HepG2 (cell line): ENCODE measurements around the gene CTIF.

Source experiments
- CTCF ChIP-seq: sonication (generic); formaldehyde crosslinking; IDR thresholded peaks from 2 replicates; pipeline ENCODE4 v1.5.0; 2020; ENCODE audit warnings: mild to moderate bottlenecking, missing genetic modification reagents, moderate library complexity
- EP300 ChIP-seq, 3 experiments: sonication (generic) in 1 of 3; formaldehyde crosslinking in 1 of 3; IDR thresholded peaks; 2 replicates each; pipeline versions ENCODE4 v1.5.1 to v1.6.1; 2011 to 2020; ENCODE audit warnings: low read depth in 2 of 3, low read length in 2 of 3, borderline replicate concordance in 1 of 3, improper control_type of control experiment in 1 of 3, mild to moderate bottlenecking in 1 of 3, missing genetic modification reagents in 1 of 3, moderate library complexity in 1 of 3
- HES4 ChIP-seq: sonication (generic); formaldehyde crosslinking; IDR thresholded peaks from 2 replicates; pipeline ENCODE4 v1.9.0; 2021; ENCODE audit warnings: mild to moderate bottlenecking, missing genetic modification reagents, borderline replicate concordance
- HIVEP1 ChIP-seq: sonication (generic); formaldehyde crosslinking; IDR thresholded peaks from 2 replicates; pipeline ENCODE4 v1.4.0; 2020; ENCODE audit warnings: mild to moderate bottlenecking, missing genetic modification reagents
- ISL2 ChIP-seq: sonication (generic); formaldehyde crosslinking; IDR thresholded peaks from 2 replicates; pipeline ENCODE4 v1.5.0; 2020; ENCODE audit warnings: missing genetic modification reagents
- TBX3 ChIP-seq: fragments of 450-650 bp; IDR thresholded peaks from 2 replicates; pipeline ENCODE4 v1.6.1; 2017; ENCODE audit warnings: antibody characterized with exemption, mild to moderate bottlenecking, inconsistent platforms, borderline replicate concordance
- TEAD2 ChIP-seq: sonication (generic); formaldehyde crosslinking; IDR thresholded peaks from 2 replicates; pipeline ENCODE4 v1.9.0; 2021; ENCODE audit warnings: missing genetic modification reagents
- ZBTB33 ChIP-seq: sonication (generic); formaldehyde crosslinking; IDR thresholded peaks from 2 replicates; pipeline ENCODE4 v1.4.0; 2020; ENCODE audit warnings: missing genetic modification reagents
- TF ChIP-seq, protein P1 (sequence below): fragments of 450-650 bp; IDR thresholded peaks from 2 replicates; pipeline ENCODE4 v1.6.1; 2017; ENCODE audit warnings: mild to moderate bottlenecking
- TF ChIP-seq, protein P2 (sequence below): IDR thresholded peaks from 2 replicates; pipeline ENCODE4 v1.6.1; 2012; ENCODE audit warnings: low read depth, low read length, improper control_type of control experiment

DNA sequence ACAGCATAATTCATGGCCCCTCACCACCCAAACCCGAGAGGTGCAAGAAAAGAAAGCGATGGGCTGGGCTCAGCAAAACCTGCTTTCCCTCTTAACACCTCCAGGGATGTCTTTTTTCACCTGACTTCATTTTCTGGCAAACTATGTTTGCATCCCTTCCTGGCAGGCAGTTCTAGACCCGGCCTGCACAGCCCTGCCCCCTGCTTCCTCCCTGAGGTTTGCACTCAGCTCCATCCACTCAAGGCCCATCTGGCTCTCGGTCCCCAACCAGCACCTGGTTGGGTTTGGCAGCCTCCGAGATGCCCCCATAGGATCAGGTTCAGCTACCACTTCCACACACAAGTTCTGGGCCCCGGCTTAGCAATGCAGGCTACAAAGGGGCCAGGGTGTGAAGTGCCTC lies 226.2 kb downstream of the CTIF start:
- TF ChIP-seq EP300 (IDR thresholded peaks at IDR 0.05; ENCODE audit: low read depth in 2 of 2, low read length in 2 of 2) (no peak), EP300 (CRISPR knock-in tag; IDR thresholded peaks at IDR 0.05; ENCODE audit: borderline replicate concordance) (no peak), TEAD2 (no peak), HES4 (CRISPR knock-in tag) (no peak), TBX3 (no peak), ZBTB33 (CRISPR knock-in tag) (no peak), ISL2 (CRISPR knock-in tag) (no peak), CTCF (CRISPR knock-in tag) (no peak), HIVEP1 (CRISPR knock-in tag) (no peak)
- TF ChIP-seq, protein P1, sequence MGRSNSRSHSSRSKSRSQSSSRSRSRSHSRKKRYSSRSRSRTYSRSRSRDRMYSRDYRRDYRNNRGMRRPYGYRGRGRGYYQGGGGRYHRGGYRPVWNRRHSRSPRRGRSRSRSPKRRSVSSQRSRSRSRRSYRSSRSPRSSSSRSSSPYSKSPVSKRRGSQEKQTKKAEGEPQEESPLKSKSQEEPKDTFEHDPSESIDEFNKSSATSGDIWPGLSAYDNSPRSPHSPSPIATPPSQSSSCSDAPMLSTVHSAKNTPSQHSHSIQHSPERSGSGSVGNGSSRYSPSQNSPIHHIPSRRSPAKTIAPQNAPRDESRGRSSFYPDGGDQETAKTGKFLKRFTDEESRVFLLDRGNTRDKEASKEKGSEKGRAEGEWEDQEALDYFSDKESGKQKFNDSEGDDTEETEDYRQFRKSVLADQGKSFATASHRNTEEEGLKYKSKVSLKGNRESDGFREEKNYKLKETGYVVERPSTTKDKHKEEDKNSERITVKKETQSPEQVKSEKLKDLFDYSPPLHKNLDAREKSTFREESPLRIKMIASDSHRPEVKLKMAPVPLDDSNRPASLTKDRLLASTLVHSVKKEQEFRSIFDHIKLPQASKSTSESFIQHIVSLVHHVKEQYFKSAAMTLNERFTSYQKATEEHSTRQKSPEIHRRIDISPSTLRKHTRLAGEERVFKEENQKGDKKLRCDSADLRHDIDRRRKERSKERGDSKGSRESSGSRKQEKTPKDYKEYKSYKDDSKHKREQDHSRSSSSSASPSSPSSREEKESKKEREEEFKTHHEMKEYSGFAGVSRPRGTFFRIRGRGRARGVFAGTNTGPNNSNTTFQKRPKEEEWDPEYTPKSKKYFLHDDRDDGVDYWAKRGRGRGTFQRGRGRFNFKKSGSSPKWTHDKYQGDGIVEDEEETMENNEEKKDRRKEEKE, result no peak
- TF ChIP-seq, protein P2, sequence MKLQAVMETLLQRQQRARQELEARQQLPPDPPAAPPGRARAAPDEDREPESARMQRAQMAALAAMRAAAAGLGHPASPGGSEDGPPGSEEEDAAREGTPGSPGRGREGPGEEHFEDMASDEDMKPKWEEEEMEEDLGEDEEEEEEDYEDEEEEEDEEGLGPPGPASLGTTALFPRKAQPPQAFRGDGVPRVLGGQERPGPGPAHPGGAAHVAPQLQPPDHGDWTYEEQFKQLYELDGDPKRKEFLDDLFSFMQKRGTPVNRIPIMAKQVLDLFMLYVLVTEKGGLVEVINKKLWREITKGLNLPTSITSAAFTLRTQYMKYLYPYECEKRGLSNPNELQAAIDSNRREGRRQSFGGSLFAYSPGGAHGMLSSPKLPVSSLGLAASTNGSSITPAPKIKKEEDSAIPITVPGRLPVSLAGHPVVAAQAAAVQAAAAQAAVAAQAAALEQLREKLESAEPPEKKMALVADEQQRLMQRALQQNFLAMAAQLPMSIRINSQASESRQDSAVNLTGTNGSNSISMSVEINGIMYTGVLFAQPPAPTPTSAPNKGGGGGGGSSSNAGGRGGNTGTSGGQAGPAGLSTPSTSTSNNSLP, result no peak
